ENCODE results near the gene FFAR4.
A peak's percentile ranks its signal among the peaks of the same experiment; 100 is the strongest.

The FFAR4 gene

GRCh38 chr10:93599335-93599734 lies 32.9 kb downstream of the FFAR4 start:
- no peak overlapping the region for H3K4me3 ChIP-seq (ENCODE audit: low read depth, low read length)

GRCh38 chr10:93599778-93600177 lies 33.3 kb downstream of the FFAR4 start:
- H3K4me3 ChIP-seq (ENCODE audit: low read depth, low read length): no peak overlapping the region

- H3K4me3 ChIP-seq (ENCODE audit: low read depth, low read length): peak overlapping the region; percentile 9
These were observed 34.1 kb downstream of the FFAR4 start for GRCh38 chr10:93600446-93601145.

- peak within 1 kb of the TSS; percentile 35 for H3K4me3 ChIP-seq (ENCODE audit: low read depth, low read length)
These were observed 34.8 kb downstream of the FFAR4 start, which contains the start of gene RBP4 for GRCh38 chr10:93601146-93601773. RBP4 (minus strand) TSS chr10:93601235; CDS start chr10:93601028, 207 bp downstream.

GRCh38 chr10:93601774-93602162 lies 35.3 kb downstream of the FFAR4 start:
- peak overlapping the region; percentile 35 for H3K4me3 ChIP-seq (ENCODE audit: low read depth, low read length)

GRCh38 chr10:93603023-93603422 lies 36.6 kb downstream of the FFAR4 start:
- no peak overlapping the region for H3K4me3 ChIP-seq (ENCODE audit: low read depth, low read length)

- no peak overlapping the region for H3K4me3 ChIP-seq (ENCODE audit: low read depth, low read length)
These were observed 37.7 kb downstream of the FFAR4 start for GRCh38 chr10:93604146-93604545.

GRCh38 chr10:93608421-93608820 lies 42.0 kb downstream of the FFAR4 start:
- H3K4me3 ChIP-seq (ENCODE audit: low read depth, low read length): no peak overlapping the region

GRCh38 chr10:93612311-93612710 lies 45.8 kb downstream of the FFAR4 start, which contains the start of gene PDE6C:
PDE6C (plus strand) TSS chr10:93612537; CDS start chr10:93612726, 189 bp downstream.
- H3K4me3 ChIP-seq (ENCODE audit: low read depth, low read length): no peak within 1 kb of the TSS

GRCh38 chr10:93613126-93613525 lies 46.7 kb downstream of the FFAR4 start:
- H3K4me3 ChIP-seq (ENCODE audit: low read depth, low read length): no peak overlapping the region

- no peak overlapping the region for H3K4me3 ChIP-seq (ENCODE audit: low read depth, low read length)
These were observed 47.8 kb downstream of the FFAR4 start for GRCh38 chr10:93614101-93614825.

GRCh38 chr10:93615576-93616235 lies 49.2 kb downstream of the FFAR4 start:
- H3K4me3 ChIP-seq (ENCODE audit: low read depth, low read length): no peak overlapping the region

- H3K4me3 ChIP-seq (ENCODE audit: low read depth, low read length): no peak overlapping the region
These were observed 54.5 kb downstream of the FFAR4 start for GRCh38 chr10:93620925-93621324.

GRCh38 chr10:93622942-93623341 lies 56.5 kb downstream of the FFAR4 start:
- H3K4me3 ChIP-seq (ENCODE audit: low read depth, low read length): no peak overlapping the region

- no peak overlapping the region for H3K4me3 ChIP-seq (ENCODE audit: low read depth, low read length)
These were observed 62.4 kb downstream of the FFAR4 start for GRCh38 chr10:93628858-93629257.

GRCh38 chr10:93629647-93630305 lies 63.3 kb downstream of the FFAR4 start:
- H3K4me3 ChIP-seq (ENCODE audit: low read depth, low read length): no peak overlapping the region

- no peak overlapping the region for H3K4me3 ChIP-seq (ENCODE audit: low read depth, low read length)
These were observed 64.4 kb downstream of the FFAR4 start for GRCh38 chr10:93630625-93631557.

Data from iPS-11a (cell line).